ENCODE results near the gene RAB11FIP3.

The RAB11FIP3 gene

GRCh38 chr16:381789-382717 lies 43.4 kb upstream of the RAB11FIP3 start, which contains the start of gene PGAP6:
Gene PGAP6 (minus strand): TSS chr16:381978. CDS start chr16:381821, 157 bp downstream.
- Histone ChIP-seq H3K23ac (ENCODE audit: low read length in 2 of 2) (peak within 1 kb of the TSS in 1 of 2 experiments; percentile 91), H3K14ac (ENCODE audit: low read length in 2 of 2) (peak within 1 kb of the TSS; percentile 11 to 97), H3K79me1 (replicated peaks; ENCODE audit: low read length, poor library complexity, severe bottlenecking) (peaks cover 26% of the 10 kb centered on the region), H3K9me3 (ENCODE audit: control insufficient read depth, low read length) (no peaks in the 10 kb centered on the region), H4K91ac (ENCODE audit: low read length) (peak within 1 kb of the TSS; percentile 3), H4K8ac (ENCODE audit: low read length) (peak within 1 kb of the TSS; percentile 72), H3K4me1 (ENCODE audit: control insufficient read depth, insufficient read depth, low read depth, low read length) (peaks cover 41% of the 10 kb centered on the region), H3K4me2 (ENCODE audit: low read length, poor library complexity, severe bottlenecking) (peak within 1 kb of the TSS; percentile 99), H2BK120ac (ENCODE audit: low read depth, low read length) (peak within 1 kb of the TSS; percentile 87), H2AFZ (ENCODE audit: low read depth, low read length) (peak within 1 kb of the TSS; percentile 49), H2AK5ac (ENCODE audit: low read length, severe bottlenecking) (no peak within 1 kb of the TSS), H2BK12ac (ENCODE audit: low read length in 2 of 2) (peak within 1 kb of the TSS in 1 of 2 experiments; percentile 83), H3K18ac (ENCODE audit: low read depth in 1 of 2, low read length in 2 of 2) (peak within 1 kb of the TSS; percentile 84 to 97), H3K9ac (ENCODE audit: low read length) (peak within 1 kb of the TSS; percentile 86), H3K27me3 (ENCODE audit: control insufficient read depth in 1 of 2, insufficient read depth in 1 of 2, low read length in 2 of 2) (no peaks in the 10 kb centered on the region), H3K4ac (ENCODE audit: low read depth in 1 of 2, low read length in 2 of 2) (peak within 1 kb of the TSS; percentile 72 to 91), H2BK15ac (ENCODE audit: low read depth, poor library complexity, severe bottlenecking) (peak within 1 kb of the TSS; percentile 76), H3K27ac (ENCODE audit: low read length, poor library complexity, severe bottlenecking) (no peak within 1 kb of the TSS), H2BK5ac (ENCODE audit: low read depth, low read length, poor library complexity, severe bottlenecking) (peak within 1 kb of the TSS; percentile 63), H3K36me3 (ENCODE audit: control insufficient read depth in 1 of 2, insufficient read depth in 2 of 2, low read depth in 1 of 2, low read length in 2 of 2) (peaks cover 3 to 16% of the 10 kb centered on the region in 2 experiments), H3K4me3 (ENCODE audit: insufficient read depth in 1 of 2, low read depth in 1 of 2, low read length in 2 of 2) (peak within 1 kb of the TSS; percentile 81 to 90)
- under 1% methylated on average over 58 of the region's 123 CpGs for WGBS
- DNase-seq = peak; percentile 44

GRCh38 chr16:383326-384051 lies 42.0 kb upstream of the RAB11FIP3 start:
- H2AFZ ChIP-seq (ENCODE audit: low read depth, low read length) = no peak overlapping the region
- peak overlapping the region in 1 of 2 experiments; percentile 90 for H3K4me3 ChIP-seq (ENCODE audit: insufficient read depth in 1 of 2, low read depth in 1 of 2, low read length in 2 of 2)
- DNase-seq = peak; percentile 48
- no peak overlapping the region for H4K91ac ChIP-seq (ENCODE audit: low read length)
- peaks cover 39% of the 10 kb centered on the region for H3K4me1 ChIP-seq (ENCODE audit: control insufficient read depth, insufficient read depth, low read depth, low read length)
- peak overlapping the region in 1 of 2 experiments; percentile 83 for H3K23ac ChIP-seq (ENCODE audit: low read length in 2 of 2)
- peak overlapping the region; percentile 66 for H4K8ac ChIP-seq (ENCODE audit: low read length)
- no peaks in the 10 kb centered on the region for H3K9me3 ChIP-seq (ENCODE audit: control insufficient read depth, low read length)
- no peak overlapping the region for H3K9ac ChIP-seq (ENCODE audit: low read length)
- H3K4me2 ChIP-seq (ENCODE audit: low read length, poor library complexity, severe bottlenecking) = peak overlapping the region; percentile 57
- no peak overlapping the region for H3K4ac ChIP-seq (ENCODE audit: low read depth in 1 of 2, low read length in 2 of 2)
- peak overlapping the region; percentile 60 for H2BK15ac ChIP-seq (ENCODE audit: low read depth, poor library complexity, severe bottlenecking)
- H2BK12ac ChIP-seq (ENCODE audit: low read length in 2 of 2) = peak overlapping the region in 1 of 2 experiments; percentile 12
- no peak overlapping the region for H2BK5ac ChIP-seq (ENCODE audit: low read depth, low read length, poor library complexity, severe bottlenecking)
- H3K27me3 ChIP-seq (ENCODE audit: control insufficient read depth in 1 of 2, insufficient read depth in 1 of 2, low read length in 2 of 2) = no peaks in the 10 kb centered on the region
- H3K14ac ChIP-seq (ENCODE audit: low read length in 2 of 2) = peak overlapping the region in 1 of 2 experiments; percentile 9
- H3K18ac ChIP-seq (ENCODE audit: low read depth in 1 of 2, low read length in 2 of 2) = peak overlapping the region in 1 of 2 experiments; percentile 70
- H2AK5ac ChIP-seq (ENCODE audit: low read length, severe bottlenecking) = no peak overlapping the region
- H3K79me1 ChIP-seq (replicated peaks; ENCODE audit: low read length, poor library complexity, severe bottlenecking) = peaks cover 18% of the 10 kb centered on the region
- no peak overlapping the region for H3K27ac ChIP-seq (ENCODE audit: low read length, poor library complexity, severe bottlenecking)
- WGBS = 15% methylated on average over 32 of the region's 33 CpGs
- peaks cover 0 to 8% of the 10 kb centered on the region in 2 experiments for H3K36me3 ChIP-seq (ENCODE audit: control insufficient read depth in 1 of 2, insufficient read depth in 2 of 2, low read depth in 1 of 2, low read length in 2 of 2)
- peak overlapping the region; percentile 64 for H2BK120ac ChIP-seq (ENCODE audit: low read depth, low read length)

GRCh38 chr16:386641-387156 lies 38.8 kb upstream of the RAB11FIP3 start:
- H2BK12ac ChIP-seq (ENCODE audit: low read length in 2 of 2) = peak overlapping the region in 1 of 2 experiments; percentile 29
- no peak overlapping the region for H4K8ac ChIP-seq (ENCODE audit: low read length)
- H2AFZ ChIP-seq (ENCODE audit: low read depth, low read length) = no peak overlapping the region
- no peak overlapping the region for H4K91ac ChIP-seq (ENCODE audit: low read length)
- H3K18ac ChIP-seq (ENCODE audit: low read depth in 1 of 2, low read length in 2 of 2) = no peak overlapping the region
- no peak overlapping the region for H2BK5ac ChIP-seq (ENCODE audit: low read depth, low read length, poor library complexity, severe bottlenecking)
- H2BK15ac ChIP-seq (ENCODE audit: low read depth, poor library complexity, severe bottlenecking) = no peak overlapping the region
- H3K4me1 ChIP-seq (ENCODE audit: control insufficient read depth, insufficient read depth, low read depth, low read length) = peaks cover 20% of the 10 kb centered on the region
- H3K9me3 ChIP-seq (ENCODE audit: control insufficient read depth, low read length) = no peaks in the 10 kb centered on the region
- no peaks in the 10 kb centered on the region for H3K27me3 ChIP-seq (ENCODE audit: control insufficient read depth in 1 of 2, insufficient read depth in 1 of 2, low read length in 2 of 2)
- H3K79me1 ChIP-seq (replicated peaks; ENCODE audit: low read length, poor library complexity, severe bottlenecking) = no peaks in the 10 kb centered on the region
- H3K14ac ChIP-seq (ENCODE audit: low read length in 2 of 2) = no peak overlapping the region
- H3K4ac ChIP-seq (ENCODE audit: low read depth in 1 of 2, low read length in 2 of 2) = no peak overlapping the region
- no peak overlapping the region for H3K23ac ChIP-seq (ENCODE audit: low read length in 2 of 2)
- 82% methylated on average over 19 of the region's 19 CpGs for WGBS
- no peak overlapping the region for H3K4me2 ChIP-seq (ENCODE audit: low read length, poor library complexity, severe bottlenecking)
- H2BK120ac ChIP-seq (ENCODE audit: low read depth, low read length) = no peak overlapping the region
- no peak overlapping the region for H3K27ac ChIP-seq (ENCODE audit: low read length, poor library complexity, severe bottlenecking)
- H2AK5ac ChIP-seq (ENCODE audit: low read length, severe bottlenecking) = no peak overlapping the region
- H3K36me3 ChIP-seq (ENCODE audit: control insufficient read depth in 1 of 2, insufficient read depth in 2 of 2, low read depth in 1 of 2, low read length in 2 of 2) = no peaks in the 10 kb centered on the region
- no peak overlapping the region for H3K9ac ChIP-seq (ENCODE audit: low read length)
- DNase-seq = peak; percentile 31
- H3K4me3 ChIP-seq (ENCODE audit: insufficient read depth in 1 of 2, low read depth in 1 of 2, low read length in 2 of 2) = no peak overlapping the region

Measured in mesenchymal stem cell (in vitro differentiated cells and primary cell).